HUDEP-2 (cell line): ENCODE measurements around the gene LPP.

Experiments
- DNase-seq, 76 experiments: peaks; one replicate each; lab custom pipeline; 2025; ENCODE audit not compliant: unreplicated experiment in 76 of 76; lab: John Stamatoyannopoulos, UW

The LPP gene

DNA sequence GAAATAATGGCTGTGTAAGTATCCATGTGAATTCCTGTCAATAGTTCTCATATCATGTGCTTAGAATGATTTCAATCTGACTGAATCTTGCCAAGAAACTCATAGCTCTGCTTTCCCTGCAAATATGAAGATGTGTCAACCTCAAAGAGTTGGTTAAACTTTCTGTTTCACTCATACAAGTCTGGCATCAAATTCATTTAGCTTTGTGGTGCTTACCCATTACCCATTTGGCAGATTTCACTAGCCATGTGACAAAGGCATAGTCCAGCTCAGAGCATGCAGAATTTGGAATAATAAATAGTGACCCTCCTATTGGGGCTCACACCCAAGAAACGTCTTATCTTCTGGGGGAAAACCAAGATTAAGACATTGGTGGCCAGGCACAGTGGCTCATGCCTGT is 761.2 kb downstream of the LPP start:
- no peak for DNase-seq

DNA sequence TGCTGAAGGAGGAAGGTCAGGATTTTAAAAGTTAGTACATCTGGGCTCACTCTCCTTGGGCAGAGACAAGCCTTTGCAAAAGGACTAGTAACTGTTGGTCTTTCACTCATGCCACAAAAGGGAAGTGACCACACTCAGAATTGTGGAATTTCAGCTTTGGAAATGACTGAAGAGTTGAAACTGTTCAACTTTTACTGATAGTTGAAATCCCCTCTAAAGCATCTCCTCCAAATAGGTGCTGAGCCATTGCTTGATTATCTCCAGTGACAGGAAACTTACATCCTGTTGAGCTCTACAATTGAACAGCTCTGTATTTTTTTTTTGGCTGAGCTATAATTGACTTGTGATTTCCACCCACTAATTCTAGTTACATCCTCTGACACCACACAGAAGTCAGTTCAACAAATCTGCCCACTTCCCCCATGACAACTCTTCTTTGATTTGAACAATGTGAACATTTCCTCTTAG is 763.0 kb downstream of the LPP start:
- no peak for DNase-seq

DNA sequence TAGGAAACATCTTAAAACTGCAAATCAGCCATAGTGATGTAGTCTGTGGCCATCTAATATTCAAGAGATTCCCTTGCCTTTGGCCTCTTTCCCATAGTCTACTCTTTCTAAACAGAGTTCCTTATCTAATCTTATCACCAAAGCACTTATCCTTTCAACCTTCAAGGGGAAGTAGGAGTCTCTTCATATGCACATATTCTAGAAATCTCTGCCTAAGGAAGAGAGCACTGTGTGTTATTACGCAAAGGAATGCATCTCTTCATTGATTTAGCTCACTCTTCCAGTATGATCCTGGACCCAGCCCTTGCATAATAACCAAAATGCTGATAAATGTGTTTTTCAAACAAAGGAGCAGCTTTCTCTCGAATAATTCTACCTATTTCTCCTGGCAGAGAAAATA is 764.1 kb downstream of the LPP start:
- no peak for DNase-seq

DNA sequence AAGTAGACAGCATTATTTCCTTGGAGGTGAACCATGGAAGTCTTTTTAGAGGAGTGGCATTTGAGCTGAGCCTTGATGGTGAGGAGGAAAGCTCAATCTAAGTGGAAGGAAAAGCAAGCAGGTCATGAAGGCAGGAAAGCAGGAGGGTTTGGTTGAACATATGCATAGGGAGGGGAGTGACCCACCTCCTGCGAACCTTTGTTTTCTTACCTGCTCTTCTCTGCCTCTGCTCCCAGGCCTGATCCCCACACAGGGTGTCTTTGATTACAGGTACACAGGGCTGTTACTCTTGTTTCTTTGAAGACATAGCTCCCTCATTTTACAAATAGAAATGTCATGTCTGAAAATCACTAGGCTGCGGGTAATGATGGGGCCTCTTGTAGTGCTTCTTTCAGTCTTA is 769.7 kb downstream of the LPP start:
- no peak for DNase-seq

GRCh38 chr3:188925376-188925775 is 771.4 kb downstream of the LPP start:
- no peak for DNase-seq

DNA sequence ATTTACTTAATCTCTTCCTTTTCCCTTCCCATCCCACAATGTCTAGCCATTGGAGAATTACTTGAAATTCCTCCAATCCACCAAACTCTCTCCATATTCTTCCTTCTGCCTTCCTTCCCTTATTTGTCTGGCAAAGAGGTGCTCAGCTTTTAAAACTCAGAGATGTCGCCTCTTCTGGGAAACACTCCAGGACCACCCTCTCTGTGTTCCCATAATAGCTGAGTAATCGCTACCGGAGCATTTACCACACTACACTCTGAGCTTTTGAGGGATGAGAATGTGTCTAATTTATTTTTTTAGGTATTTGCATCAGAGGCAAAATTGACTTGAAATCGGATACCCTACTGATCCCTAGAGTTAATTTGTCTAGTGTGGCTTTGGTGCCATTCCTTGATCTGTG is 772.2 kb downstream of the LPP start:
- no peak for DNase-seq

- no peak for DNase-seq
Observed at GRCh38 chr3:188926741-188927511, 773.0 kb downstream of the LPP start.

- DNase-seq, result no peak
Observed at GRCh38 chr3:188927971-188928370, 774.0 kb downstream of the LPP start.

DNA sequence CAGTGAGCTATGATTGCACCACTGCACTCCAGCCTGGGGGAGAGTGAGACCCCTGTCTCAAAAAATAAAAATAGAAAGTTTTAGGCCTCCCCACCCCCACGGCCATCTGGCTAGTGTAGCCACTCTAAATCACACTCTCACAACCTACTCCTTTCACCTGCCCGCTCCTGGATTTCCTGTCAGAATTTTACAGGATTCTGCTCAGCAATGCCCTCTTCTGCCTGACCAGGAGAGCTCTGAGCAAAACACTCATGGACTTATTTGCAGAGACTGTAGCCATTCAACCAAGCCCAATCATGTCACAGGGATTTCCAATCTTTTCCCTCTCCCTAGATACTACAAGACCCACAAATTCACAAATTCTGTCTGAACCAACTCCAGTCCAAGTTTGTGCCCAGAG is 775.2 kb downstream of the LPP start:
- no peak for DNase-seq

DNA sequence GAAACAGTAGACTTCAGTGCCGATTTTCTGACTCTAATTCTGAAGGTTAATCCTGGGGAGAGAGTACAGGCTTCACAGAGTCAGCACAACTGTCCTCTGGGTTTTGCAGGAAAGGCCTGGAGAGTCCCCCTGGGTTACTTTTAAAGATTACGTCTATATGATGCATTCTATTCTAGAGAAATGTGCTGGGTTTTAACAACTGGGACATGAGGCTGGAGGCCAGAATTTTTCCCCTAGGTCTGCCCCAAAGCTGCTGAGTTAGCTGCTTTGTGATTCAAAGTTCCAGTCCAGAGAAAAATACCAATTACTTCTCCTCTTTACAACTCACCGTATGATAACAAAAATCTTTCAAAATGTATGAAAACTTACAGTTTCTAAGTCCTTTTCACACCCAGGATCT is 777.1 kb downstream of the LPP start:
- DNase-seq, result no peak

DNA sequence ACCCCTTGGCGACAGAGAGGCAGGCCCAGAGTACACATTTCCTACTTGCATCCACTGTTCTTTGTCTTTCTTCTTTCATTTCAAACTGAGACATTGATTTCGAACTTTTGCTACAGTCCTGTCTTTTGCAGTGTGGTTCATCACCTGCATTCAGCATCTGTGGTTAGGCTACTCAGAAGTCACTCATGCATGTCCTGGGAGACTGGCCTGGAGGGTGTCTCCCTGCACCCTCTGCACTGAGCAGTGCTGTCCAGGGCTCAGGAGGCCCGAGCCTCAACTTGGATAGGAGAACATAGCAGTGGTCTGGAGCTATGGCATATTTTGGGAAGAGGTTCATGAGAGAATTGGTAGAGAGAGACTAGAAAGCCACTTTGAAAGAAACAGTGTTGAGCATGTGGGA is 777.6 kb downstream of the LPP start:
- no peak for DNase-seq

- DNase-seq, result no peak
Observed at GRCh38 chr3:188934989-188935388, 781.0 kb downstream of the LPP start.

GRCh38 chr3:188936597-188937107 is 782.7 kb downstream of the LPP start:
- no peak for DNase-seq

GRCh38 chr3:188937389-188937788 is 783.4 kb downstream of the LPP start:
- no peak for DNase-seq

GRCh38 chr3:188938999-188939398 is 785.0 kb downstream of the LPP start:
- DNase-seq, result no peak

DNA sequence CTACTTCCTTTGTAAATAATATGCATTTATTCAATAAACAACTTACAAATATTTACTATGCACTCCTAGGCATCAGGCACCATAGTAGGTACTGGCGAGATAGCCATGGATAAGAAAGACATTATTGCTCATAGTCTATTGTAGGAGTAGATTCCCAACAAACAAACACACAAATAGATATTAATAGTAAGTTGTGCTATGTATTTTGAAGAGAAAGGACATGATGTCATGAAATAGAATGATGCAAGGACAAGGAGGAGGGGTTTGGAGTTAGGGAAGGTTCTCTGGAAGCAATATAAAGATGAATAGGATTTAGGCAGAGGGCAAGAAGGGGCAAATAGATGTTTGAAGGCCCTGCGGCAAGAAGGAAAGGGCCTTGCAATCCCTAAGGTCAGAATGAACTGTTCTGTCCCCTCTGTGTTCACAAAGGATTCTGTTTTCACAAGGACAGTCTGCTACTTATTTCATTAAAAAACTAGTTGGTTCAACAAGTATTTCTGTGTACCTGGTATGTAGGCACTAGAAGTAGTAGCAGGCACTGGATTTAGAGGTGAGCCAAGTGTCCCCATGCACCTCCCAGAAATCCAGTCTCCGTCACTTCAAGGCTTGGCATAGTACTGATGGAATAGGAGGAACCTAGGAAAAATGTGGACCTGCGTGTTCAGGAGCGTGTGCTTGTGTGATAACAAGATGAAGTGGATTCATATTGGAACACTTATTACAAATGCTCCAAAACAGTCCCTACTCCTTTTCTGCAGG is 786.0 kb downstream of the LPP start:
- no peak for DNase-seq
